Smooth muscle cell (in vitro differentiated cells): ENCODE data around the gene RASGEF1C. TPM values are rescaled to one million over a fixed set of nuclear protein-coding genes. Genes with fewer than 3 reads are reported as not detected.

Experiments used
- DNase-seq: peaks from one replicate; lab custom pipeline; 2025; ENCODE audit not compliant: unreplicated experiment; lab: John Stamatoyannopoulos, UW
- H2AFZ ChIP-seq: fragments of 200-600 bp; sonication (generic); 2 replicates; pipeline ENCODE4 v1.6.0; 2016; ENCODE audit warnings: antibody characterized with exemption, low read depth, mild to moderate bottlenecking
- H3F3A ChIP-seq: fragments of 200-600 bp; sonication (generic); 2 replicates; pipeline ENCODE4 v1.6.0; 2017; ENCODE audit warnings: antibody characterized with exemption, low read depth
- H3K27ac ChIP-seq: fragments of 200-600 bp; sonication (generic); 2 replicates; pipeline ENCODE4 v1.5.1; 2016; ENCODE audit warnings: low read depth, mild to moderate bottlenecking
- H3K27me3 ChIP-seq: fragments of 200-600 bp; sonication (generic); 2 replicates; pipeline ENCODE4 v1.6.1; 2016; ENCODE audit warnings: low read depth, mild to moderate bottlenecking
- H3K36me3 ChIP-seq: fragments of 200-600 bp; sonication (generic); 2 replicates; pipeline ENCODE4 v1.5.1; 2016; ENCODE audit warnings: low read depth
- H3K4me1 ChIP-seq: fragments of 200-600 bp; sonication (generic); 2 replicates; pipeline ENCODE4 v1.5.1; 2016; ENCODE audit warnings: low read depth
- H3K4me2 ChIP-seq: fragments of 200-600 bp; sonication (generic); 2 replicates; pipeline ENCODE4 v1.6.0; 2016; ENCODE audit warnings: mild to moderate bottlenecking
- H3K4me3 ChIP-seq: fragments of 200-600 bp; sonication (generic); 2 replicates; pipeline ENCODE4 v1.5.1; 2016; ENCODE audit warnings: mild to moderate bottlenecking
- H3K79me2 ChIP-seq: fragments of 200-600 bp; sonication (generic); 2 replicates; pipeline ENCODE4 v1.6.0; 2016; ENCODE audit warnings: low read depth, mild to moderate bottlenecking
- H3K9ac ChIP-seq: fragments of 200-600 bp; sonication (generic); 2 replicates; pipeline ENCODE4 v1.6.0; 2016; ENCODE audit warnings: low read depth
- H3K9me3 ChIP-seq: fragments of 200-600 bp; sonication (generic); replicated peaks from 2 replicates; pipeline ENCODE4 v1.5.1; 2016; ENCODE audit warnings: low read depth
- H4K20me1 ChIP-seq: fragments of 200-600 bp; sonication (generic); 2 replicates; pipeline ENCODE4 v1.6.0; 2016; ENCODE audit warnings: low read depth
- WGBS: methylation state at CpG from one replicate; pipeline ENCODE4 v1.1.7; 2016; ENCODE audit warnings: low lambda C conversion rate; 5-methylcytosine and 5-hydroxymethylcytosine counted together
- polyA plus RNA-seq: library from polyadenylated mRNA; unstranded; fragments of >200 nt; fragmentation: Nextera tagmentation; extraction: Ambion mirVana; gene quantifications from 2 replicates; pipeline ENCODE4 v1.2.1, GENCODE V29; 2016
- total RNA-seq: library from RNA; depleted of rRNA; stranded (reverse); fragments of >200 nt; gene quantifications from 2 replicates; pipeline ENCODE4 v1.2.3, GENCODE V29; 2014
- TF ChIP-seq, protein P1 (sequence below): fragments of 200-600 bp; sonication (generic); IDR thresholded peaks from 2 replicates; pipeline ENCODE4 v1.5.1; 2017; ENCODE audit warnings: borderline replicate concordance, mild to moderate bottlenecking, antibody characterized with exemption; ENCODE audit not compliant: insufficient read depth, poor library complexity, severe bottlenecking

RASGEF1C gene
- total and polyA plus RNA-seq, 2 experiments from 2014 or later: 0.14 TPM; not detected in 1

DNA sequence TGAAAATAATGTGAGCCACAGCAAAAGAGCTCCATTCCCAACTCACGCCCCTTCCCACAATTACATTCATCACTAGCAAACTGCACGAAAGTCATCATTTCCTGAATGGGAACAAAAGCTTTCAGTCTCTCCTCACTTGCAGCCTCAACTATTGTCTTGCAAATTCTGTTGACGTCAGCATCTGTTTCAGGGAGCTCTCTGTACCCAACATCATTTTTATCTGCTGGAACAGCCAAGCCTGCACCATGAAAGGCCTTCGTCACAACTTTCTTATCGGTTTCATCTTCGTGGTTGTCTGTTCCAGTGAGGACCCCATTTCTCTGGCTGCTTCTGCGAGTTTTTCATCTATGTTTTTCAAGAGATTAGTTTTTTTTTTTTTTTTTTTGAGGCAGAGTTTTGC lies 123.2 kb downstream of the RASGEF1C start:
- WGBS: 64% methylated on average over 7 of the region's 7 CpGs

DNA sequence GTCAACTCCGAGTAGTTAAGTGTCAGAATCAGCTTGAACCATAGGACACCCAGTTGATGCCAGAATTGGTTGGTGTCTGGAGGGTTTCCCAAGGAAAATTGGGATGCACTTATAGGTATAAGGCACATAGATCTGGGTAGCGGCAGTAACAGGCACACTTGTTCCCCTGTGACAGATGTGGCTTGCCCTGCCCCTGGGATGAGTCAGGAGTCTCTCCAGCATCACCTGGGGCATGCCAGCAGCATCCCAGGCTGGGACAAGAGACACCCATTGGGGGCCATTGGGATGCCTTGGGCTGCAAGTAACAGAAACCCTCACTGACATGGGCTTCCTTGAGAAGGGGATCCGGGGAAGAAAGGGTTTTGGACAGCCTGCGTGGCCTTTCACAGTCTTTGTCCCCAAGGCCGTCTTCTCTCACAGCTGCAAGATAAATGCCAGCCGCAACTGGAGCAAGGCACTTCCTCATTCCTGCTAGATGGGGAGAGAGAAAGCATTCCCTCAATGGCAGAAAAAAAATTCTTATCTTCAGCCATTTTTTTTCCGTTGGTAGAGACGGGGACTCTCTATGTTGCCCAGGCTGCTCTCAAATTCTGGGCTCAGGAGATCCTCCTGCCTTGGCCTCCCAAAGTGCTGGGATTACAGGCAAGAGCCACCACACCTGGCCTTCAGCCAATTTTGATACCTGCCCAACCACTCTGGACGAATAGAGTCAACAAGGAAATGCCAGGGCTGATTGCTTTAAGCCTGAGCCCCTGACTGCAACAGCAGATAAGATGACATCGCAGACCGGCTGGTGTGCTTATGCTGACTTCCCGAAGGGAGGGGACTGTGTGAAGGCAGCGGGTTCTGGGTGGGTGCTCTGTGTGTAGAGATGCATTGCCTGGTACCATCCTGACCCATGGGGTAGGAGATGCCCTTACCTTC lies 124.1 kb downstream of the RASGEF1C start:
- Histone ChIP-seq H3F3A (no peaks in the 10 kb centered on the region), H3K4me2 (peak overlapping the region; percentile 73), H3K4me3 (no peak overlapping the region), H3K79me2 (no peaks in the 10 kb centered on the region), H2AFZ (no peak overlapping the region), H3K27ac (no peak overlapping the region), H3K4me1 (peaks cover 21% of the 10 kb centered on the region), H3K9ac (no peak overlapping the region), H3K27me3 (no peaks in the 10 kb centered on the region), H4K20me1 (no peaks in the 10 kb centered on the region), H3K9me3 (no peaks in the 10 kb centered on the region), H3K36me3 (no peaks in the 10 kb centered on the region)
- TF ChIP-seq, protein P1, sequence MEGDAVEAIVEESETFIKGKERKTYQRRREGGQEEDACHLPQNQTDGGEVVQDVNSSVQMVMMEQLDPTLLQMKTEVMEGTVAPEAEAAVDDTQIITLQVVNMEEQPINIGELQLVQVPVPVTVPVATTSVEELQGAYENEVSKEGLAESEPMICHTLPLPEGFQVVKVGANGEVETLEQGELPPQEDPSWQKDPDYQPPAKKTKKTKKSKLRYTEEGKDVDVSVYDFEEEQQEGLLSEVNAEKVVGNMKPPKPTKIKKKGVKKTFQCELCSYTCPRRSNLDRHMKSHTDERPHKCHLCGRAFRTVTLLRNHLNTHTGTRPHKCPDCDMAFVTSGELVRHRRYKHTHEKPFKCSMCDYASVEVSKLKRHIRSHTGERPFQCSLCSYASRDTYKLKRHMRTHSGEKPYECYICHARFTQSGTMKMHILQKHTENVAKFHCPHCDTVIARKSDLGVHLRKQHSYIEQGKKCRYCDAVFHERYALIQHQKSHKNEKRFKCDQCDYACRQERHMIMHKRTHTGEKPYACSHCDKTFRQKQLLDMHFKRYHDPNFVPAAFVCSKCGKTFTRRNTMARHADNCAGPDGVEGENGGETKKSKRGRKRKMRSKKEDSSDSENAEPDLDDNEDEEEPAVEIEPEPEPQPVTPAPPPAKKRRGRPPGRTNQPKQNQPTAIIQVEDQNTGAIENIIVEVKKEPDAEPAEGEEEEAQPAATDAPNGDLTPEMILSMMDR: no peak
- DNase-seq: no peak
- 30% methylated on average over 13 of the region's 13 CpGs for WGBS

More for the DNA sequence above, 123.2 kb downstream of the RASGEF1C start:
- Histone ChIP-seq H2AFZ (no peak overlapping the region), H3K4me3 (no peak overlapping the region), H3F3A (no peaks in the 10 kb centered on the region), H4K20me1 (no peaks in the 10 kb centered on the region), H3K79me2 (no peaks in the 10 kb centered on the region), H3K27ac (no peak overlapping the region), H3K4me1 (peaks cover 24% of the 10 kb centered on the region), H3K4me2 (no peak overlapping the region), H3K9ac (no peak overlapping the region), H3K27me3 (no peaks in the 10 kb centered on the region), H3K36me3 (no peaks in the 10 kb centered on the region), H3K9me3 (no peaks in the 10 kb centered on the region)
- TF ChIP-seq, protein P1: no peak
- no peak for DNase-seq

GRCh38 chr5:180083529-180084060 lies 125.4 kb downstream of the RASGEF1C start:
- no peak for DNase-seq
- Histone ChIP-seq H4K20me1 (no peaks in the 10 kb centered on the region), H2AFZ (no peak overlapping the region), H3K27ac (no peak overlapping the region), H3K4me3 (no peak overlapping the region), H3K9me3 (no peaks in the 10 kb centered on the region), H3K27me3 (no peaks in the 10 kb centered on the region), H3F3A (no peaks in the 10 kb centered on the region), H3K4me1 (peaks cover 19% of the 10 kb centered on the region), H3K79me2 (no peaks in the 10 kb centered on the region), H3K36me3 (no peaks in the 10 kb centered on the region), H3K9ac (no peak overlapping the region), H3K4me2 (no peak overlapping the region)
- TF ChIP-seq, protein P1: no peak
- 46% methylated on average over 10 of the region's 10 CpGs for WGBS
